WTC11 (cell line): ENCODE measurements around the gene SART1.

Experiments used
- CTCF ChIP-seq: fragments of 200-600 bp; IDR thresholded peaks from 2 replicates; pipeline ENCODE4 v1.8.0; 2022; ENCODE audit warnings: antibody characterized with exemption
- USF2 ChIP-seq: sonication (generic); formaldehyde crosslinking; IDR thresholded peaks from 2 replicates; pipeline ENCODE4 v1.8.1; 2023; ENCODE audit warnings: mild to moderate bottlenecking, missing genetic modification reagents, moderate library complexity

DNA sequence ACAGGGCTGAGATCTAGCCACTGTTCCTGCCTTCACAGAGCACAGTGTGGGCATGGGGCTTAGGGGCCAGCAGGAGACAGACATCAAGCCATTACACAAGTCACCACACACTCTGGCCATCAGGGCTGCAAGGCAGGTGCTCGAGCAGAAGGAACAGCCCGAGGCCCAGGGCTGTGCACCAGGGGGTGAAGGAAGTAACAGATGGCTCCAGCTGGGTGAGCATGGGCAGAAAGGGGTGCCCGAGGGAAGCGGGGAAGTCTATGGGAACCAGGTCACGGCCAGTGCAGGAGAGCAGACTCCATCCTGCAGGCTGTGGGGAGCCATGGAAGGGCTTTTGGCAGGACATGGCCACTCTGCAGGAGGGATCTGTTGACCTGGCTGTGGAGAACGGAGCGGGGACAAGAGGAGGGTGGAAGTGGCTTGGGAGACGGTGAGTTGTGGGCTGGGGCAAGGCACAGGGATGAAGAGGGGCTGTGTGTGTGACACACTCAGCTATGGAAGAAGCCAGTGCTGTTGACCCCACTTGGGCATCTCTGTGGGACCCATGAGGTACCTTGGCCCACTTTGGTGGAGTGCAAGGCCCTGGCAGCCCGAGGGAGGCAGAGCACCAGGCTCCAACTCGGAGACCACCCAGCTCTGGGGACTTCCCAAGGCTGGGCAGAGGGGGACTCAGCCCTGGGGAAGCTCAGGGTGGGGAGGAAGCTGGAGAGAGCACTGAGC, 46.3 kb upstream of the SART1 start:
- no peak for TF ChIP-seq CTCF
- TF ChIP-seq USF2 (CRISPR knock-in tag) = no peak
